ENCODE measurements around the gene CYTH1. TPM values are rescaled to one million over a fixed set of nuclear protein-coding genes. Genes with fewer than 3 reads are reported as not detected.

The CYTH1 gene
- polyA plus RNA-seq, 1 of the 3 experiments (the other 2 are of a cell fraction): 23.8 TPM

DNA sequence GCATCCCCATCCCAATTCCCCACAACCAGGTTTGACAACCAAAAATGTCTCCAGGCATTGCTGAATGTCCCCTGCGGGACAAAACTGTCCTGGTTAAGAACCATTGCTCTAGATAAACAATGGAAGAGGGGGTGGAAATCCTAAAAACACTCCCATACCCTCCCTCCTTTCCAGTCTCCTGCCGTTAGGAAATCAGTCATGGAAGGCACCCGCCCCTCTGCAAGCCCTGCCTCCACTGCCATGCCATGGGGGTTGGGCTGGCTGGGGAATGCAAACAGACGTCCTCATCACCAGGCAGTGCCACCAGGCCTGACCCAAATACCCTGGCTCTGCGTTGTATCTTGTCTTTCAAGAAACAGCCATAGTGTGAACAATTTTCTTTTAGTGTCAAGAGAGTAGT lies 57.5 kb downstream of the CYTH1 start:
- no peak overlapping the region for H2AFZ ChIP-seq (ENCODE audit: low read depth)
- H3K27ac ChIP-seq (ENCODE audit: low read depth in 2 of 2, low read length in 1 of 2): peak overlapping the region in 1 of 2 experiments; percentile 92; a peak in 2 of 4 replicates
- no peaks in the 10 kb centered on the region for H3K9me3 ChIP-seq
- ChIA-PET POLR2A (no interaction called here), CTCF (interaction anchor here (1.2 to 9.5 kb wide), 6 partner anchors 9 to 227 kb away, joined by 3 to 103 read pairs (median 5); no protein-coding TSS in a partner anchor)
- H3K27me3 ChIP-seq (ENCODE audit: insufficient read depth): no peaks in the 10 kb centered on the region
- peak; percentile 97 for TF ChIP-seq CHD2 (IDR thresholded peaks at IDR 0.05; ENCODE audit: low read length, partially characterized antibody)
- TF ChIP-seq GABPA (IDR thresholded peaks at IDR 0.05; ENCODE audit: low read depth): no peak
- 0 out of 2 replicates have a peak, but pooled peaks have one; percentile 1 for TF ChIP-seq SMC3 (IDR thresholded peaks at IDR 0.05; ENCODE audit: low read depth, low read length)
- peak; percentile 14; the same call in 1 of the 2 replicates for TF ChIP-seq RAD21 (IDR thresholded peaks at IDR 0.05; ENCODE audit: low read length)
- H3K4me1 ChIP-seq (ENCODE audit: control insufficient read depth in 1 of 2, insufficient read depth in 2 of 2, low read depth in 1 of 2, low read length in 1 of 2): peaks cover 27 to 45% of the 10 kb centered on the region in 2 experiments
- no peak overlapping the region for H3K9ac ChIP-seq
- no peaks in the 10 kb centered on the region for H3K36me3 ChIP-seq (replicated peaks in 1 of 2; ENCODE audit: control insufficient read depth in 1 of 2, insufficient read depth in 2 of 2, low read length in 1 of 2)
- DNase-seq: peak; percentile 81
- H3K79me2 ChIP-seq (ENCODE audit: insufficient read depth): peaks cover 80% of the 10 kb centered on the region
- no peak overlapping the region for H3K4me3 ChIP-seq (ENCODE audit: low read depth in 2 of 2, low read length in 1 of 2)
- WGBS (ENCODE audit: low lambda C conversion rate): 46% methylated on average over 5 of the region's 5 CpGs
- H3K9me2 ChIP-seq: no peaks in the 10 kb centered on the region
- H3K4me2 ChIP-seq: peak overlapping the region; percentile 74
- H4K20me1 ChIP-seq (ENCODE audit: insufficient read depth): peaks cover 33% of the 10 kb centered on the region
- H3F3A ChIP-seq (replicated peaks; ENCODE audit: insufficient read depth): no peaks in the 10 kb centered on the region

DNA sequence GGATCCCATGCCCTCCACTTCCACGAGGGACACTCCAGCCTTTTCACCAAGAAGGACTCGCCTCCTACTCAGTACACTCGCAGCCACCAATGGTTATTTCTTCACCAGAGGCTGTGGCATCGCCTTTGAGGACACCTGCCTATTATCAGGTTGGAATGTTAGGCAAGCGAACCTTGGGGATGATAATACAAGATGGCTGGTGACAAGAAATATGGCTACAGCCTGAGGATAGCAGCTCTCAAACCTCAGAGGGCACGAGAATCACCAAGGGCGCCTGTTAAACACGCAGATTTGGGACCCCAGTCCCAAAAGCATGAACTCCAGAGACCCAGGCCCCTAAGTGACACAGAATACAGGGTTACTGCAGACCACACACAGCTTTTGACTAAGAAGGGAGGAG lies 58.1 kb downstream of the CYTH1 start:
- CTCF ChIA-PET: interaction anchor here (1.0 to 9.5 kb wide), 6 partner anchors 8 to 227 kb away, joined by 3 to 103 read pairs (median 4); no protein-coding TSS in a partner anchor

More for the DNA sequence above, 58.1 kb downstream of the CYTH1 start:
- Histone ChIP-seq H3F3A (replicated peaks; ENCODE audit: insufficient read depth) (no peaks in the 10 kb centered on the region), H3K27me3 (ENCODE audit: insufficient read depth) (no peaks in the 10 kb centered on the region), H3K9me3 (no peaks in the 10 kb centered on the region), H3K9ac (no peak overlapping the region), H3K4me2 (peak overlapping the region; percentile 74), H3K4me3 (ENCODE audit: low read depth in 2 of 2, low read length in 1 of 2) (no peak overlapping the region; a peak in 1 of 4 replicates), H3K79me2 (ENCODE audit: insufficient read depth) (peaks cover 74% of the 10 kb centered on the region), H3K36me3 (replicated peaks in 1 of 2; ENCODE audit: control insufficient read depth in 1 of 2, insufficient read depth in 2 of 2, low read length in 1 of 2) (no peaks in the 10 kb centered on the region), H4K20me1 (ENCODE audit: insufficient read depth) (peaks cover 34% of the 10 kb centered on the region), H3K27ac (ENCODE audit: low read depth in 2 of 2, low read length in 1 of 2) (peak overlapping the region in 1 of 2 experiments; percentile 92; a peak in 2 of 4 replicates), H3K4me1 (ENCODE audit: control insufficient read depth in 1 of 2, insufficient read depth in 2 of 2, low read depth in 1 of 2, low read length in 1 of 2) (peaks cover 27 to 46% of the 10 kb centered on the region in 2 experiments), H2AFZ (ENCODE audit: low read depth) (no peak overlapping the region), H3K9me2 (no peaks in the 10 kb centered on the region)
- WGBS (ENCODE audit: low lambda C conversion rate): 89% methylated on average over 8 of the region's 8 CpGs
- POLR2A ChIA-PET: interaction anchor here (1.2 to 2.7 kb wide), 2 partner anchors 58 to 225 kb away, joined by 3 to 11 read pairs; partner anchors contain the start of gene CYTH1
- TF ChIP-seq SIN3A (IDR thresholded peaks at IDR 0.05; ENCODE audit: borderline replicate concordance, low read depth, low read length) (no peak), TAF1 (IDR thresholded peaks at IDR 0.05; ENCODE audit: borderline replicate concordance, low read depth, low read length) (no peak), YY1 (IDR thresholded peaks at IDR 0.05; ENCODE audit: low read depth) (no peak)
- TF ChIP-seq, protein P1, sequence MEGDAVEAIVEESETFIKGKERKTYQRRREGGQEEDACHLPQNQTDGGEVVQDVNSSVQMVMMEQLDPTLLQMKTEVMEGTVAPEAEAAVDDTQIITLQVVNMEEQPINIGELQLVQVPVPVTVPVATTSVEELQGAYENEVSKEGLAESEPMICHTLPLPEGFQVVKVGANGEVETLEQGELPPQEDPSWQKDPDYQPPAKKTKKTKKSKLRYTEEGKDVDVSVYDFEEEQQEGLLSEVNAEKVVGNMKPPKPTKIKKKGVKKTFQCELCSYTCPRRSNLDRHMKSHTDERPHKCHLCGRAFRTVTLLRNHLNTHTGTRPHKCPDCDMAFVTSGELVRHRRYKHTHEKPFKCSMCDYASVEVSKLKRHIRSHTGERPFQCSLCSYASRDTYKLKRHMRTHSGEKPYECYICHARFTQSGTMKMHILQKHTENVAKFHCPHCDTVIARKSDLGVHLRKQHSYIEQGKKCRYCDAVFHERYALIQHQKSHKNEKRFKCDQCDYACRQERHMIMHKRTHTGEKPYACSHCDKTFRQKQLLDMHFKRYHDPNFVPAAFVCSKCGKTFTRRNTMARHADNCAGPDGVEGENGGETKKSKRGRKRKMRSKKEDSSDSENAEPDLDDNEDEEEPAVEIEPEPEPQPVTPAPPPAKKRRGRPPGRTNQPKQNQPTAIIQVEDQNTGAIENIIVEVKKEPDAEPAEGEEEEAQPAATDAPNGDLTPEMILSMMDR (IDR thresholded peaks at IDR 0.05): no peak
- TF ChIP-seq, protein P2, sequence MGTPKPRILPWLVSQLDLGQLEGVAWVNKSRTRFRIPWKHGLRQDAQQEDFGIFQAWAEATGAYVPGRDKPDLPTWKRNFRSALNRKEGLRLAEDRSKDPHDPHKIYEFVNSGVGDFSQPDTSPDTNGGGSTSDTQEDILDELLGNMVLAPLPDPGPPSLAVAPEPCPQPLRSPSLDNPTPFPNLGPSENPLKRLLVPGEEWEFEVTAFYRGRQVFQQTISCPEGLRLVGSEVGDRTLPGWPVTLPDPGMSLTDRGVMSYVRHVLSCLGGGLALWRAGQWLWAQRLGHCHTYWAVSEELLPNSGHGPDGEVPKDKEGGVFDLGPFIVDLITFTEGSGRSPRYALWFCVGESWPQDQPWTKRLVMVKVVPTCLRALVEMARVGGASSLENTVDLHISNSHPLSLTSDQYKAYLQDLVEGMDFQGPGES (IDR thresholded peaks at IDR 0.05; ENCODE audit: low read depth, low read length): no peak
- DNase-seq: no peak
